NCI-H1436 (cell line): Measurements from ENCODE around the gene SLC5A9.
"Not testable (repeated sequence)": the region's sequence is repeated elsewhere in the genome, so short reads cannot be mapped to it uniquely, and the experiment has no call there.

ENCODE experiments used
- DNase-seq: peaks from one replicate; lab custom pipeline; 2025; lab: John Stamatoyannopoulos, UW

SLC5A9 gene

GRCh38 chr1:48222501-48223242 is at the start of gene SLC5A9:
Gene SLC5A9 (plus strand): TSS chr1:48222716. CDS start chr1:48222737, 21 bp downstream.
- DNase-seq = no peak

GRCh38 chr1:48175116-48175515 is 47.4 kb upstream of the SLC5A9 start:
- no peak for DNase-seq

- no peak for DNase-seq
Measured at GRCh38 chr1:48177257-48177656, 45.3 kb upstream of the SLC5A9 start.

GRCh38 chr1:48181669-48182367 is 40.7 kb upstream of the SLC5A9 start:
- DNase-seq = no peak

- DNase-seq = peak; percentile 74
Measured at GRCh38 chr1:48182439-48182838, 40.1 kb upstream of the SLC5A9 start.

GRCh38 chr1:48186306-48186839 is 36.1 kb upstream of the SLC5A9 start:
- no peak for DNase-seq

GRCh38 chr1:48187969-48188563 is 34.5 kb upstream of the SLC5A9 start:
- no peak for DNase-seq

GRCh38 chr1:48190881-48191280 is 31.6 kb upstream of the SLC5A9 start:
- no peak for DNase-seq

- no peak for DNase-seq
Measured at GRCh38 chr1:48194801-48195200, 27.7 kb upstream of the SLC5A9 start.

GRCh38 chr1:48196237-48196636 is 26.3 kb upstream of the SLC5A9 start:
- no peak for DNase-seq

- no peak for DNase-seq
Measured at GRCh38 chr1:48198970-48199369, 23.5 kb upstream of the SLC5A9 start.

GRCh38 chr1:48200166-48200900 is 22.2 kb upstream of the SLC5A9 start:
- DNase-seq = no peak

- DNase-seq = peak; percentile 63
Measured at GRCh38 chr1:48202030-48202752, 20.3 kb upstream of the SLC5A9 start.

GRCh38 chr1:48203287-48203900 is 19.1 kb upstream of the SLC5A9 start:
- peak; percentile 21 for DNase-seq

GRCh38 chr1:48205522-48205921 is 17.0 kb upstream of the SLC5A9 start:
- DNase-seq = no peak

GRCh38 chr1:48206371-48206770 is 16.1 kb upstream of the SLC5A9 start:
- DNase-seq = no peak

- DNase-seq = no peak
Measured at GRCh38 chr1:48207131-48207530, 15.4 kb upstream of the SLC5A9 start.

GRCh38 chr1:48207536-48208075 is 14.9 kb upstream of the SLC5A9 start:
- DNase-seq = no peak

GRCh38 chr1:48208251-48208650 is 14.3 kb upstream of the SLC5A9 start:
- DNase-seq = no peak

GRCh38 chr1:48208652-48209051 is 13.9 kb upstream of the SLC5A9 start:
- DNase-seq = no peak

- not testable (repeated sequence) for DNase-seq
Measured at GRCh38 chr1:48213462-48213861, 9.1 kb upstream of the SLC5A9 start.
